Measurements from ENCODE around the gene ZNF277. TPM values are rescaled to one million over a fixed set of nuclear protein-coding genes. Genes with fewer than 3 reads are reported as not detected.

Gene ZNF277
- total RNA-seq, 1 experiment from 2014 or later, result 21.3 TPM

GRCh38 chr7:112176241-112176640, 30.3 kb upstream of the ZNF277 start:
- ATAC-seq (no peak), DNase-seq (ENCODE audit: low read depth, low spot score) (no peak)
- no peak overlapping the region for H3K4me2 ChIP-seq (ENCODE audit: low read length)
- RAD21 ChIA-PET (ENCODE audit: low non-redundant PET in 1 of 2, low total read pairs in 2 of 2, uncharacterized antibody in 2 of 2, unreplicated experiment in 2 of 2), result no interaction called here
- no peak overlapping the region for H3K9ac ChIP-seq (ENCODE audit: low read length)
- H3K4me3 ChIP-seq (replicated peaks in 1 of 2; ENCODE audit: low read depth in 1 of 2, low read length in 2 of 2), result no peak overlapping the region
- no peaks in the 10 kb centered on the region for H3K36me3 ChIP-seq (ENCODE audit: control insufficient read depth in 1 of 2, insufficient read depth in 2 of 2, low read length in 2 of 2)
- BruUV-seq (replicated peaks), result no TSS peak
- POLR2A ChIA-PET, result no interaction called here
- H4K20me1 ChIP-seq (ENCODE audit: insufficient read depth), result no peaks in the 10 kb centered on the region
- no peak overlapping the region for H2AFZ ChIP-seq (ENCODE audit: low read depth, low read length, poor library complexity, severe bottlenecking)
- no peaks in the 10 kb centered on the region for H3K79me2 ChIP-seq (ENCODE audit: insufficient read depth, low read length)
- intact Hi-C loops (cut with micrococcal nuclease), result no loop called here
- H3K9me2 ChIP-seq (ENCODE audit: insufficient read depth), result no peaks in the 10 kb centered on the region
- H3K4me1 ChIP-seq (ENCODE audit: control insufficient read depth in 1 of 2, insufficient read depth in 2 of 2, low read length in 2 of 2), result no peaks in the 10 kb centered on the region
- H3K27me3 ChIP-seq (ENCODE audit: insufficient read depth, low read length), result peaks cover 14% of the 10 kb centered on the region; the same call in 1 of the 2 replicates
- CTCF ChIA-PET, result no interaction called here
- no peak overlapping the region for H3K27ac ChIP-seq (ENCODE audit: low read depth, low read length)
- TF ChIP-seq RAD21 (IDR thresholded peaks at IDR 0.05; ENCODE audit: low read depth) (no peak), ZBTB33 (IDR thresholded peaks at IDR 0.05; ENCODE audit: extremely low read depth, insufficient replicate concordance, low read length) (no peak), ELF1 (IDR thresholded peaks at IDR 0.05; ENCODE audit: borderline replicate concordance, low read depth) (no peak), POLR2A (IDR thresholded peaks at IDR 0.05; ENCODE audit: borderline replicate concordance, extremely low read depth, insufficient read depth, insufficient read length) (no peak), EZH2phosphoT487 (IDR thresholded peaks at IDR 0.05; ENCODE audit: borderline replicate concordance) (no peak), SRF (IDR thresholded peaks at IDR 0.05; ENCODE audit: low read depth) (no peak), JUND (IDR thresholded peaks at IDR 0.05) (no peak), POLR2AphosphoS5 (IDR thresholded peaks at IDR 0.05; ENCODE audit: low read depth, low read length) (no peak), TCF7L2 (IDR thresholded peaks at IDR 0.05; ENCODE audit: borderline replicate concordance, extremely low read depth, insufficient read depth, insufficient read length) (no peak), CEBPB (IDR thresholded peaks at IDR 0.05; ENCODE audit: low read depth) (no peak), ZNF274 (IDR thresholded peaks at IDR 0.05; ENCODE audit: low read depth, low read length) (no peak), EZH2 (IDR thresholded peaks at IDR 0.05) (no peak), CTCF (IDR thresholded peaks at IDR 0.05 in 2 of 3, conservative IDR thresholded peaks at IDR 0.05 in 1 of 3; ENCODE audit: borderline replicate concordance in 1 of 3, insufficient read depth in 1 of 3, low read depth in 2 of 3, low read length in 2 of 3) (no peak), REST (IDR thresholded peaks at IDR 0.05; ENCODE audit: low read depth) (no peak), YY1 (IDR thresholded peaks at IDR 0.05; ENCODE audit: extremely low read depth, insufficient replicate concordance, low read depth, low read length) (no peak), FOSL1 (IDR thresholded peaks at IDR 0.05; ENCODE audit: low read depth) (no peak)
- H3K9me3 ChIP-seq (ENCODE audit: control insufficient read depth in 1 of 2, insufficient read depth in 1 of 2, low read depth in 1 of 2, low read length in 2 of 2), result no peaks in the 10 kb centered on the region

Measured in HCT116 (cell line).